Stimulated activated effector memory CD8-positive, alpha-beta T cell treated with anti-CD3 and anti-CD28 coated beads, Interleukin-12 subunit alpha, Interleukin-12 subunit beta, amount 100 ng/mL, for 72 hours (primary cell): Measurements from ENCODE around the gene GLO1.
A peak's percentile ranks its signal among the peaks of the same experiment; 100 is the strongest.

Experiments
- ATAC-seq: fragments of 150-1000 bp; cut with Tn5 transposase; 2 replicates; pipeline ENCODE4 v1.10.0; 2021
- DNase-seq, 2 donors: peaks; one replicate each; pipeline ENCODE4 v3.0.0; 2021 to 2022; ENCODE audit warnings: low spot score in 2 of 2
- H3K27ac Mint-ChIP-seq: one replicate; pipeline ENCODE4 v1.8.0; 2022; ENCODE audit warnings: mild to moderate bottlenecking, mixed read lengths
- H3K36me3 Mint-ChIP-seq: one replicate; pipeline ENCODE4 v1.8.0; 2022; ENCODE audit warnings: mild to moderate bottlenecking, mixed read lengths
- H3K4me1 Mint-ChIP-seq: one replicate; pipeline ENCODE4 v1.8.0; 2022; ENCODE audit warnings: mixed read lengths
- H3K4me3 Mint-ChIP-seq: one replicate; pipeline ENCODE4 v1.8.0; 2022; ENCODE audit warnings: mild to moderate bottlenecking, mixed read lengths
- H3K9me3 Mint-ChIP-seq: one replicate; pipeline ENCODE4 v1.8.0; 2022; ENCODE audit warnings: mixed read lengths

GLO1 gene

DNA sequence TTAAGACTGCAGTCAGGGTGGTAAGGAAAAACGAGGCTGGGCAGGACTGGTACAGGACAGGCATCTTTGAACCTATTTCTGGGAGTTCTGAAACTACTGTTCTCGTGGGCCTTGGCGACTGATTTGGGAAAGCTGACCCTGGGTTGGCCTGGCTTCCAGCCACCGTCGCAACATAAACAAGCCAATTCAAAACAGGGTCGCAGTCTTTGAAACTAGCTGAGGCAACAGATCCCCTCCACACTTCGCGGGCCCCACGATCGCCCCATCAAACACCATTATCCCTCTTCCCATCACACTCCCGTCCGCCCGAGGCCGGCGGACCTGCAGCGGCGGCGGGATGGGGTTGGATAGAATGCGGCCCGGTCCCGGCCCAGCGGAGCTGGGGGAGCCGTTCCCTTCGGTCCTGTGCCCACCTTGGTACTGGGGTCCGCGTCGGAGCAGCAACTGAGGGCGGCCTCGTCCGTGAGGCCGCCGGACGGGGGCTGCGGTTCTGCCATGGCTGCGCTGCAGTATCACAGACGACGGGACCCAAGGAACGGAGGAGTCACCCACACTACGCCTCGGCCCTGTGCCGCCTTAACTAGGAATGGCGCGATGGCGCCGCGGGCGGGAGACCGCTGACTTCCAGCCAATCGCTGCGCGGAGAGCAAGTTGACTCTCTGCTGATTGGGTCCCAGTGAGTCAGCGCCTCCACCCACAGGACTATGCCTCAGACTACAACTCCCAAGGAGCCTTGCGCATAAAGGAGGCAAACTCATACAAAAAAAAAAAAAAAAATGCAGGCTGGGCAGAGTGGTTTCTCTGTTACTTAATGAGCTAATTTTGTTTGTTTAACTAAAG is at the start of gene GLO1:
GLO1 (minus strand) TSS at position 588 of the 840 bp plus-strand sequence; CDS start at position 497, 91 bp downstream.
- Mint-ChIP-seq H3K9me3 (peaks cover 8% of the 10 kb centered on the region), H3K4me1 (peaks cover 44% of the 10 kb centered on the region), H3K36me3 (peaks cover 25% of the 10 kb centered on the region), H3K27ac (peak within 1 kb of the TSS; percentile 91), H3K4me3 (peak within 1 kb of the TSS; percentile 80)
- DNase-seq: peak; percentile 86 to 97
- peak; percentile 99 for ATAC-seq

DNA sequence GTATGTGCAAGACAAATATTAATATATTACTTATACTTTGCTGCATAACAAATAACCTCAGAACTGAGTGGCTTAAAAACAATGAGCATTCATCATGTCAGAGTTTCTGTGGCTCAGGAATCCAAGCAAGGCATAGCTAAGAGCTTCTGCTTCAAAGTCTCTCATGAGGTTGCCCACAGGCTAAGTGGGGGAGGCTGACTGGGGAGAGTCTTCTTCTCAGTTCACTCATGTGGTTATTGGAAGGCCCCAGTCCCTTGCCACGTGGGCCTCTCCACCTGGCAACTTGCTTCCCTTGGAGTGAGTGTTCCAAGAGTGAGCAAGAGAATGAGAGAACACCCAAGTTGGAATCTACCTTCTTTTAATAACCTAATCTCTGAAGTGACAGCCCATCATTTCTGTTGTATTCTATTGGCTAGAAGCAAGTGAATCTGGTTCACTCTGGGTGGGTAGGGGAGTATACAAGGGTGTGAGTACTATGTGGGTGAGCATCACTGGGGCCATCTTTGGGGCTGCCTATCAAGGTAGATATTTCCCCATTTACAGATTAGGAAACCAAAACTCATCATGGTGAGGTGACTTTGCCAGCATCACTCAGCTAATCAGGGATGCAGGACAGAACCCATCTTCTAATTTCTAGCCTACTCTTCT is 48.1 kb upstream of the GLO1 start:
- DNase-seq: no peak

DNA sequence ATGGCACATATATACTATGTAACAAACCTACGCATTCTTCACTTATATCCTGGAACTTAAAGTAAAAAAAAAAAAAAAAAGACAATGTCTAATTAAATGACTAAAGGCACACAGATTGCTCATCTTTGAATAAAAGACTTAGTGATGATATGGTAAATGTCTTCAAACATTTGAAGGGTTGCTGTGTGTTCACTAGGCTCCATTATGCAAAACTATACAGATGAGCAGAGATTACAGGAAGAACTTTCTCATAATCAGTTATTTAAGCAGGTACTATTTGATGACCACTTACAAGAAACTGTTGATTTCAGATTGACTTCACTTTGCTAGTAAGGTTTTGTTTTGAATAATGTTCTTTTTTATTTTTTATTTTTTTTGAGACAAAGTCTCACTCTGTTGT is 46.5 kb upstream of the GLO1 start:
- Mint-ChIP-seq H3K4me3 (no peak overlapping the region), H3K4me1 (peaks cover 5% of the 10 kb centered on the region), H3K27ac (no peak overlapping the region), H3K36me3 (no peaks in the 10 kb centered on the region), H3K9me3 (no peaks in the 10 kb centered on the region)
- DNase-seq: no peak
- ATAC-seq: peak; percentile 78

More for the DNA sequence above, 48.1 kb upstream of the GLO1 start:
- H3K9me3 Mint-ChIP-seq: no peaks in the 10 kb centered on the region
- no peak overlapping the region for H3K27ac Mint-ChIP-seq
- no peak overlapping the region for H3K4me3 Mint-ChIP-seq
- ATAC-seq: peak; percentile 80
- peaks cover 5% of the 10 kb centered on the region for H3K4me1 Mint-ChIP-seq
- H3K36me3 Mint-ChIP-seq: no peaks in the 10 kb centered on the region

DNA sequence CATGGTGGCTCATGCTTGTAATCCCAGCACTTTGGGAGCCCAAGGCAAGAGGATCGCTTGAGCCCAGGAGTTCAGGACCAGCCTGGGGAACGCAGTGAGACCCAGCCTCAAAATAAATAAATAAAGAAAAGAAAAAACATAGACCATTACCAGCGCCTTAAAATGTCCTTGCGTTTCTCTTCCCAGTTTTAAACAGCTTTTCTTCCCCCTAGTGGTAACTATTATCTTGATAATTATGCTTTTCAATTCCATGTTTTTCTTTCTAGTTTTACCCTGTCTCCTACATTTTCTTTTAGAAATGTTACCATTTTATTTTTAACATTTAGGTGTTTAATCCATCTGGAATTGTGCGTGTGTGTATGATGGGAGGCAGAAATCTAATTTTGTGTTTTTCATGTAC is 36.6 kb upstream of the GLO1 start:
- H3K27ac Mint-ChIP-seq: no peak overlapping the region
- H3K36me3 Mint-ChIP-seq: no peaks in the 10 kb centered on the region
- H3K9me3 Mint-ChIP-seq: peaks cover 2% of the 10 kb centered on the region
- H3K4me1 Mint-ChIP-seq: no peaks in the 10 kb centered on the region
- H3K4me3 Mint-ChIP-seq: no peak overlapping the region
- DNase-seq: no peak
- ATAC-seq: no peak

DNA sequence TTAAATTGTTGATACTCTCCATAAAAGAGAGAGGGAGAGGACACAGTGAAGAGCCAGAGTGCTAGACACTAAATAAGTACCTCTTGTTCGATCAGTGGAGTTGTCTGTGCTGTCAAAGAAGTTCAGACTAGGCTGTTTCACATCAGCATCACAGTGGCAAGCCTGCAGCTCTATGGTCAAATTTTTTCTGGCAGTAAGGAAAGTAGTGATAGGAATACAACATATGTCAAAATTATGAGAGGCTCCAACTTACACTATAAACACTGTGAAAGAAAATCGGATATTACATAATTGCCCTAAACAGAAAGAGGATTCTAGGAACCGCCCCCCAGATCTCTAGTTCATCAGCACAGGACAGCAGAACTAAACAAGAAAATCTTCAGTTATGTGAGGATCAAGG is 35.3 kb upstream of the GLO1 start:
- Mint-ChIP-seq H3K9me3 (peaks cover 2% of the 10 kb centered on the region), H3K4me1 (no peaks in the 10 kb centered on the region), H3K27ac (no peak overlapping the region), H3K36me3 (no peaks in the 10 kb centered on the region), H3K4me3 (no peak overlapping the region)
- no peak for ATAC-seq
- DNase-seq: no peak

DNA sequence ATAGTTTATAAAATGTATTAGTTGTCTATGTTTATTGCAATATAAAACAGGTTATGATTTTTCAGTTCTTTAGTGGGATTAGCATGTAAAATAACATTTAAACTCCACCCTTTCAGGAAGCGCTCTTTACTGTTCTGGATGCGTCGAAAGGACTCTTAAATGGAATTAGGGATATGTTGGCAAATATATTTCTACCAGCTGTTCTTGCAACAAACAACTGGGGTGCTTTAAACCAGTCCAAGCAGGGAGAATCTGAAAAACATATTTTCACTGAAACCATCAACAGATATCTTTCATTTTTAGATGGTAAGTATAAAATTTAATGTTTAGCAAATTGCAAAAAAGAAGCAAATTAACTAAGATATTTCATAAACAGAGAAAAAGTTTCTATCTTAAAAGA is 34.0 kb upstream of the GLO1 start:
- no peaks in the 10 kb centered on the region for H3K4me1 Mint-ChIP-seq
- H3K4me3 Mint-ChIP-seq: no peak overlapping the region
- ATAC-seq: no peak
- no peaks in the 10 kb centered on the region for H3K36me3 Mint-ChIP-seq
- no peak for DNase-seq
- H3K27ac Mint-ChIP-seq: no peak overlapping the region
- H3K9me3 Mint-ChIP-seq: peaks cover 2% of the 10 kb centered on the region

DNA sequence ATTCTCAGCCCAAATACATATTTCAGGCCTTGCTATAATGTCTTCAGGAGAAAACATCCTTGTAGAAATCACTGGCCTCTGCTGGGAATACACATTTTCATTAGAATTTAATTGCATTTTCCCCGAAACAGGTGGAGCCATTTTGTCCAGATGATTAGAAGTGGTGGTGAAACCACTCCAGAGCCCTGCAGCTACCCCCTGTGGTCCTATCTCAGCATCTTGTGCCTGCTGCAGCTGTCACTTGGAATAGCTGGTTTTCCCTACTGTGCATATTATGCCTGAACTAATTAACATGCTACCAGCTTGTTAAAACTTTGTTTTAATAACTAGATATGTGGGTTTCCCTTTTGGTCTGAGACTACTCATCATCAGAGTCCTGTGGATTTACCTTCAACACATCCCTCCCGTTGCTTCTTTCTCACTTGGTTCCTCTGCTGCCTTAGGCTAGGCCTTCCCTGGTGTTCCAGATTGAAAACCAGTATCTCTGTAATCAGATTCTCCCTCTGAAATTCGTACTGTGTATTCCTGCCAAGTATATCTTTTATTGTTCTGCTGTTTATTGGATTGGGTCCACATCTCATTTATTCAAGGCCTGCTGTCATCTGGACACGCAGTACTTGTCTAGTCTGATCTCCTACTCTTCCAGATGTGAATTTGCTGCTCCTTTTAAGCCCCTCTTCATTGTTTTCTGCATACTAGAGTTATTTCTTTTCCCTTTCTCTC is 27.4 kb upstream of the GLO1 start:
- no peaks in the 10 kb centered on the region for H3K36me3 Mint-ChIP-seq
- DNase-seq (no peak), ATAC-seq (no peak)
- H3K4me1 Mint-ChIP-seq: peaks cover 13% of the 10 kb centered on the region
- no peak overlapping the region for H3K4me3 Mint-ChIP-seq
- H3K9me3 Mint-ChIP-seq: no peaks in the 10 kb centered on the region
- no peak overlapping the region for H3K27ac Mint-ChIP-seq

DNA sequence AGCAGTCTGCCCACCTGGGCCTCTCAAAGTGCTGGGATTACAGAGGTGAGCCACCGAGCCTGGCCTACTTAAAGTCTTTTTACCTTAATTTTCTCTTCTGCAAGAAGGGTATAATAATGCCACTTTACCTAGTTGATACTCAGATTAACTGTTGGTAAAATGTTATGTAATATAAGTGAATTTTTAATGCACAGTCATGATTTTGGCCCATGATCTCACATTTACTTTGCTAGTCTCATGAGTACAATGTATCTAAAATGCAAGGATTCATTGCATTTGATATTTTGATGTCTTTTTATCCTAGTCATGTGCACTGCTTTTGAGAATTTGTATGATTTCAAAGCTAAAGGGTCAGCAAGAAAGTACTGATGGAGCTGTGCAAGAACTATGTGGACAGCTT is 25.3 kb upstream of the GLO1 start:
- no peak for ATAC-seq
- Mint-ChIP-seq H3K4me3 (no peak overlapping the region), H3K4me1 (peaks cover 16% of the 10 kb centered on the region), H3K27ac (no peak overlapping the region), H3K36me3 (no peaks in the 10 kb centered on the region), H3K9me3 (no peaks in the 10 kb centered on the region)
- DNase-seq: no peak

DNA sequence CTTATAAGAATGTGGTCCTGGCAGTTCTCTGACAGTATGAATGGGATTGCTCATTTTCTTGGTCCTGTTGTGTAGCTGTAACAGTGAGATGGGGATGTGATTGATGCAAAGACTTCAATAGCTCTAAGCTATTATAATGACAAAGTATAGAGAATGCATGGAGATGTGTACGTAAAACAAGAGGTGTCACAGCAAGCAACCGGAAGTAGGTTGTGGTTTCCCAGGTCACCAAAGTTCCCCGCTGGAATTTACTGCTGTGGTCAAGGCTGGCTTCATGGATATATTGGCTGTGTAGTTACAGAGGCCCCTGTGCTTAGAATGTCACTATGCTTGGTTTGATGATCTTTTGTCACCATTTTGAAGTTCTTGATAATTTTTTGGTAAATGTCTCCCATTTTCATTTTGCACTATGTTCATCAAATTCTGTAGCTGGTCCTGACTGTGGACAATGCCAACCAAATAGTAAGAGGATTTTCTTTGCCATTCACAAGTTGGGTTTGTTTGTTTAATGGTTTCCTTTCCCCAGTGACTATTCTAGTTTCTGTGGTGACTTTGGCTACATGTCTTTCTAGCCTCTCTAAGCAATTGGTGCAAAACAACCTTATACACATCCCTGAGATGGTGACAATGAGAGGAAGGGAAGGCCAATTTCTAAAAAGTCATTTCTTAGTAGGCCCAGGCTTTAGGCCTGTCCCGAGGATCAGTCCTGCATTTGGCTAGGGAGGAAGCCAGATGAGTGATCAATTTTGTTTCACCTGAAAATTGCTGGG is 22.7 kb upstream of the GLO1 start:
- ATAC-seq: peak; percentile 88
- no peak overlapping the region for H3K4me3 Mint-ChIP-seq
- H3K9me3 Mint-ChIP-seq: peaks cover 2% of the 10 kb centered on the region

DNA sequence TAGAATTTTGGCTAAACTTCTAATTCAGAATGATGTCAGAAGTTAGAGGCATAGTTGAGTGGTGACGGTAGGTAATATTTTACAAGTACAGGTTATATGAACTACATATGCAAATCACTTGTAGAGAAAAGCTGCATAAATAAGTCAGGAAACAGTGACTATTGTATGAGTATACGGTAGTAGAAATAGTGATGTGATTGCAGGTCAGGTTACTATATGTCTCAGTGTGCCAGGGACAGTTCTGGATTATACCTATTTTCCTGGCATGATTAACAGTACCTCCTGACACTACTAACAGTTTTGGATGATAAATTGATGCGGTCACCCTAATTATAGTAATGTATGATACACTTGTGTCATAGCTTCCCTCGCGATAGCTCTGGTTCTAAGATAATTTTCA is 21.4 kb upstream of the GLO1 start:
- Mint-ChIP-seq H3K9me3 (peaks cover 3% of the 10 kb centered on the region), H3K4me1 (peaks cover 16% of the 10 kb centered on the region), H3K27ac (no peak overlapping the region), H3K4me3 (no peak overlapping the region), H3K36me3 (no peaks in the 10 kb centered on the region)
- ATAC-seq (peak; percentile 49), DNase-seq (no peak)

More for the DNA sequence above, 22.7 kb upstream of the GLO1 start:
- H3K27ac Mint-ChIP-seq: no peak overlapping the region
- H3K36me3 Mint-ChIP-seq: no peaks in the 10 kb centered on the region
- H3K4me1 Mint-ChIP-seq: peaks cover 16% of the 10 kb centered on the region
- DNase-seq: no peak

DNA sequence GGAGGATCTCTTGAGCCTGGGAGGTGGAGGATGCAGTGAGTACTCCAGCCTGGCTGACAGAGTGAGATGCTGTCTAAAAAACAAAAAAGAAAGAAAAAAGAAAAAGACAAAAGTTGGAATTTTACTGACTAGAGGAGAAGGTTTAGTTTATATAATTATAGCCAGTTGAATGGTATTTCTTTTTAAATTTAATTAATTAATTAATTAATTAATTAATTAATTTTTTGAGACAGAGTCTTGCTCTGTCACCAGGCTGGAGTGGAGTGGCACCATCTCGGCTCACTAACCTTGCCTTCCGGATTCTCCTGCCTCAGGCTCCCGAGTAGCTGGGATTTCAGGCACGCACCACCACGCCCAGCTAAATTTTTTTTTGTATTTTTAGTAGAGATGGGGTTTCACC is 20.8 kb upstream of the GLO1 start:
- no peak for DNase-seq
- Mint-ChIP-seq H3K27ac (no peak overlapping the region), H3K36me3 (no peaks in the 10 kb centered on the region), H3K4me3 (no peak overlapping the region), H3K9me3 (peaks cover 3% of the 10 kb centered on the region), H3K4me1 (peaks cover 16% of the 10 kb centered on the region)
- ATAC-seq: no peak

DNA sequence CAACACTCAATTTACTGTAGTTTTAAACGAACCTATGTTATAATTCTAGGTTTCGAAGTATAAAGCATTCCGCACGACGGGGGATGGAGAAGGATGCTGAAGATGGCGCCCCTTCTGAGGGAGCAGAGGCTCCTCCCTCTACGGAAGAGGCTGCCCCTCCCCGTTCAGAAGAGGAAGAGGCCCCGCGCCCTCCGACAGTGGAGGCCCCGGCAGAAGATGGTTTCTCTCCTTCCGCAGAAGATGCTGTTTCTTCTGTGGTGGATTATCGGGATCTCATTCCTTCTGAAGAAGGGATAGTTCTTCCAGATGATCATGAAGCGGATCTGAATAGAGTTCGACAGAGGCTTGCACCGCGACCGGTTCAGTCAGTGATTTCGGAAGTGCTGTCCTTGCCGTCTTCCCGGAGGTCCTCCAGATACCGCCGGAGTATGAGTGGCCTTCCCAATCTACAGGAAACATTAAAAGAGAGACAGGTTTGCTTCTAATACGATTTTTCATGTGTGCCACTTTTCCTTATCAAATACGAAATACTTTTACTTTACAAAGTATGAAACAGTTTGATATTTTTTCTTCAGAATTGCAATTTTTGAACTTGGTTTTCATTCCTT is 19.9 kb upstream of the GLO1 start:
- Mint-ChIP-seq H3K36me3 (no peaks in the 10 kb centered on the region), H3K4me1 (peaks cover 16% of the 10 kb centered on the region), H3K4me3 (no peak overlapping the region), H3K9me3 (peaks cover 3% of the 10 kb centered on the region), H3K27ac (no peak overlapping the region)
- ATAC-seq: no peak
- DNase-seq: no peak

DNA sequence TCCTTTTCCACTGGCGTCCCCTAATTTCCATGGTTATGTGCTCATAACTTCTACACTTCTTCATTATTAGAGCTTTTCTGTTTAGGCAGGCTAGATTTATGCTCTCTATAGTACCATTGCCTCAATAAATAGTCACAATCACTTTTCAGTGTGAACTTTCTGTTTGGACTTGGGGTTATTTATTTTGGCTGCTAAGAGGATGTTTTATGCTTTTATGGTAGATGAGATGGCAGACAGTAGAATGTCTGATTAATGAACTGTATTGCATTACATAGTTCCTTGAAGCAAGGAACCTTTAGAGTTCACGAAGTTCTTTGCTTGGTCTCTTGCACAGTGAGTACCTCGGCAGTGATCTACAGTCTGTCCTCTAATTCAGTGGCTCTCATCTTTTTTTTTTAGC is 19.1 kb upstream of the GLO1 start:
- no peak overlapping the region for H3K4me3 Mint-ChIP-seq
- H3K4me1 Mint-ChIP-seq: peaks cover 16% of the 10 kb centered on the region
- no peak overlapping the region for H3K27ac Mint-ChIP-seq
- no peak for ATAC-seq
- peaks cover 3% of the 10 kb centered on the region for H3K9me3 Mint-ChIP-seq
- no peaks in the 10 kb centered on the region for H3K36me3 Mint-ChIP-seq
- DNase-seq: no peak

DNA sequence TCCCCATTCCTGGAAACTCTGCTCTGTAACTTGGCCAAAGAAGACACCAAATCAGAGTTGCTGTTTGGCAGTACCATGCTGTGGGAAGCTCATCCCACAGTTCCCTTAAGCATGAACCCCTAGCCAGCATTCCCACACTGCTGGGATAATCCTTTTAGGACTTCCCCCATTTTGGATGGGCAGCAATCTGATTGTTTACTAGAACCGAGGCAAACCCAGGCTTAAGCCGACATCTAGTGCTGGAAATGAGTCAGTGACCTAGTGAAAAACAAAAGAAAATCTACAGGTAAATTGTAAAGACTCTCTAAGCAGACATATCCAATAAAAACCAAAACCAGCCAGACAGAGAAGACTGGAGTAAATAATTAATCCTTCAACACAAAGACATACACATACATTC is 17.4 kb upstream of the GLO1 start:
- ATAC-seq: no peak
- no peak overlapping the region for H3K4me3 Mint-ChIP-seq
- DNase-seq: no peak
- peaks cover 3% of the 10 kb centered on the region for H3K9me3 Mint-ChIP-seq
- H3K27ac Mint-ChIP-seq: no peak overlapping the region
- no peaks in the 10 kb centered on the region for H3K36me3 Mint-ChIP-seq
- H3K4me1 Mint-ChIP-seq: peaks cover 9% of the 10 kb centered on the region

DNA sequence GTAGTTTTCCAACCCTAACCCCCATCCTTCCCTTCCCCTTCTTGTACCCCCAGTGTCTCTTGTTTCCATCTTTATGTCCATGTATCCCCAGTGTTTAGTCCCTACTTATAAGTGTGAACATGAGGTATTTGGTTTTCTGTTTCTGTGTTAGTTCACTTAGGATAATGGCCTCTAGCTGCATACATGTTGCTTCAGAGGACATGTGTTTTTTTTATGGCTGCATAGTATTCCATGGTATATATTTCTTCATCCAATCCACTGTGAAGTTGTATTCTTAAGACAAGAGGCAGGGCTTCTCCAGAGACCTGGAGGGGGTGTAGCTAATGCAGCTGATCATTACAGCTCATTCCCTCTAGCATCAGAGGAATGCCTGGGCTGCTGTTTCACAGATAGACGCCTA is 16.4 kb upstream of the GLO1 start:
- DNase-seq (no peak), ATAC-seq (no peak)
- Mint-ChIP-seq H3K36me3 (no peaks in the 10 kb centered on the region), H3K9me3 (peaks cover 3% of the 10 kb centered on the region), H3K27ac (no peak overlapping the region), H3K4me3 (no peak overlapping the region), H3K4me1 (peaks cover 11% of the 10 kb centered on the region)
